Fibroblast of mammary gland (primary cell): Measurements from ENCODE around the gene SLC37A1.
"Not testable (repeated sequence)": the region's sequence is repeated elsewhere in the genome, so short reads cannot be mapped to it uniquely, and the experiment has no call there.

ENCODE experiments used
- DNase-seq: peaks from one replicate; pipeline ENCODE4 v3.0.0-alpha.2; 2010; ENCODE audit warnings: low read depth
- H3K4me3 ChIP-seq: 2 replicates; pipeline ENCODE4 v1.5.1; 2011; ENCODE audit warnings: low read depth, mild to moderate bottlenecking, low read length, moderate library complexity; ENCODE audit not compliant: control insufficient read depth
- CTCF ChIP-seq: conservative IDR thresholded peaks from 2 replicates; pipeline ENCODE4 v1.5.1; 2011; ENCODE audit warnings: low read depth, low read length, inconsistent platforms; ENCODE audit not compliant: control insufficient read depth, insufficient read depth

The SLC37A1 gene

GRCh38 chr21:42613756-42614155, 100.1 kb downstream of the SLC37A1 start:
- H3K4me3 ChIP-seq, result no peak overlapping the region
- no peak for DNase-seq
- no peak for TF ChIP-seq CTCF

GRCh38 chr21:42614396-42614795, 100.7 kb downstream of the SLC37A1 start:
- H3K4me3 ChIP-seq, result no peak overlapping the region
- DNase-seq, result no peak

GRCh38 chr21:42614811-42615351, 101.2 kb downstream of the SLC37A1 start:
- peak; percentile 34 for DNase-seq
- TF ChIP-seq CTCF, result no peak

More at GRCh38 chr21:42614396-42614795, 100.7 kb downstream of the SLC37A1 start:
- TF ChIP-seq CTCF, result no peak

GRCh38 chr21:42615377-42615776, 101.7 kb downstream of the SLC37A1 start:
- DNase-seq, H3K4me3 ChIP-seq: not testable (repeated sequence)

More at GRCh38 chr21:42614811-42615351, 101.2 kb downstream of the SLC37A1 start:
- H3K4me3 ChIP-seq, result no peak overlapping the region

GRCh38 chr21:42615924-42616323, 102.3 kb downstream of the SLC37A1 start:
- DNase-seq, result no peak
- TF ChIP-seq CTCF, result no peak
- H3K4me3 ChIP-seq, result no peak overlapping the region

- TF ChIP-seq CTCF, result no peak
- DNase-seq, result no peak
- H3K4me3 ChIP-seq, result no peak overlapping the region
These were observed 102.8 kb downstream of the SLC37A1 start for GRCh38 chr21:42616446-42616845.

- no peak for TF ChIP-seq CTCF
- no peak overlapping the region for H3K4me3 ChIP-seq
- DNase-seq, result no peak
These were observed 103.3 kb downstream of the SLC37A1 start for GRCh38 chr21:42616941-42617340.

- H3K4me3 ChIP-seq, result no peak overlapping the region
- DNase-seq, result no peak
- no peak for TF ChIP-seq CTCF
These were observed 103.8 kb downstream of the SLC37A1 start for GRCh38 chr21:42617486-42617885.
